Stimulated activated CD4-positive, alpha-beta T cell treated with anti-CD3 and anti-CD28 coated beads, TNF-alpha, amount 100 ng/mL, for 1 hour (primary cell): ENCODE measurements around the gene SOS1.

Experiments used
- DNase-seq, 3 donors: peaks; one replicate each; pipeline ENCODE4 v3.0.0-alpha.2; 2020; ENCODE audit warnings: low read depth in 3 of 3, low spot score in 1 of 3

Gene SOS1

DNA sequence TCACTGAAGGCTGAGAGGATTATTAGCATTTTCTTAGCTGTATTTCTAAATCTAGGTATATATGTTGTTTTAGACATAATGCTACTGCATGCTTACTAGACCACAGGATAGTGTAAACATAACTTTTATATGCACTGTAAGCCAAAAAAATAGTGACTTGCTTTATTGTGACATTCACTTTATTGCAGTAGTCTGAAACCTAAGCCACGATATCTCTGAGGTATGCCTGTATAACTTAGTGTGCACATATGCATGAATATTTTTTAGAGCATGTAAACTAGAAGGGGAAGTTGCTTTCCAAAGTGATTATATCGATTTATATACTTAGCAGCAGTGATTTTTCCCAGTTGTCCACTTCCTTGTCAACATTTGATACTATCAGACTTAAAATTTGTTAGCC is 81.8 kb downstream of the SOS1 start:
- DNase-seq: no peak

DNA sequence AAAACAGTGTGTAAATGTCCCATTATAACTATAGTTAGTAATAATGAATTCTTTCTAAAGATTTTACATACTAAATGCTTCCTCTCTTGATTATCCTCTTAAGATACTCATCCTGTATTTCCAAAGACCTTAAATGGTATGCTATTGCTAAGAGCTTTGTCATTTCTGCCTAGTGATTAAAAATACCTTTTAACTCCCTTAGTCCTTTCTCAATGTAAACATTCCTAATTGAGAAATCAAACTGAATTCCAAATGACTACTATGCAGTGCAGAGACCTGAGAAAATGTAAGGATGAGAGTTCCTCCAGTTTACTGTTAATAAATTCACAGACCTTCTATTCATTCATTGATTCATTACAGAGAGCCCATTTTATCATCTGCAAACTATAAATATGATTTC is 86.9 kb downstream of the SOS1 start:
- DNase-seq: no peak

DNA sequence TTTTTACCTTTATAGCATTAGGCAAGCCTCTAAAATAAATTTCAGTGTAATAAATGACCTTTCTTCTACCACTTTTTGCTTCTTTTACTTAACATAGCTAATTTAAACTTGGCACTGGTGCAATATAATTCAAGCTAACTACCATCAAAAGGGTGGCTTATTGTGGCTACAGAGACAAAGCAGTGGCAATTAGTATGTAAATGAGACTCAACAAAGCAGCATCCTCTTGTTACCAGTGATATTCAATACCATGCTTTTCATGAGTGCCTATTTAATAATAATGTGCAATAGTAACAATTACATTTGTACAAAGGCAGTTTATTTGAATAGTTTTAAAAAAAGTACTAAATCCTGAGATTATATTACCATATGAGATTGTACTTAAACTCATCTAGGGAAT is 93.4 kb downstream of the SOS1 start:
- DNase-seq: no peak

DNA sequence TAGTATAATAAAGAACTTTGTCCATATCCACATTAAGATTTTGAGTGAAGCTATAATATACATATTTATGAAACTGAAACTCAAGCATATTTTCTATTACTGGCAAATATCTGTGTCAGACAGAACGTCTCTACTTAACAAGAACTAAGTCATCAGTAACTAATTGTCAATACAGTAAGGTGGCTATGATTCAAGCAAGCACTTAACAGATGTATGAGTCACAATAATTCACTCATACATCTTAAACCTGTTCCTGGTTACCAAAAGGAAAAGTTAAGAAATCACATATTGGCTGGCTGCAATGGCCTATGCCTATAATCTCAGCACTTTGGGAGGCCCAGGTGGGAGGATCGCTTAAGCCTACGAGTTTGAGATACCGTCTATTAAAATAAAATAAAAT is 96.0 kb downstream of the SOS1 start:
- DNase-seq: no peak

DNA sequence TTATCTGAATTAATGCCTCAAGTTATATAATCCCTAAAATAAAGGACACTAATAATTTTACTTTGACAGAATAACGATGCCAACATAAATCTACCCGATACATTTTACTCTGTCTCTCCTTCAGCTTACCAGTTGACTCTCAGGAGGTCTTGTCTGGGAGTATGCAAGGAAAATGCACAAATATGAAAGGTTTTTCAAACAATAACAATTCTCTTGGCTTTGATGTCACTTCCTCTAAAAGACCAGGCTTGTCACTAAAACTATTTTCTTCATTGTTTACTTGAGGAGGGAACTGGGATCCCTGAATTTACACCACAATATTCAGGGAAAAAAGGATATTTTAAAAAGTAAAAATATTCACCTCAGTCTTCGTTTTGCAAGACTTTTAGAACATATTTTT is 97.2 kb downstream of the SOS1 start:
- no peak for DNase-seq

DNA sequence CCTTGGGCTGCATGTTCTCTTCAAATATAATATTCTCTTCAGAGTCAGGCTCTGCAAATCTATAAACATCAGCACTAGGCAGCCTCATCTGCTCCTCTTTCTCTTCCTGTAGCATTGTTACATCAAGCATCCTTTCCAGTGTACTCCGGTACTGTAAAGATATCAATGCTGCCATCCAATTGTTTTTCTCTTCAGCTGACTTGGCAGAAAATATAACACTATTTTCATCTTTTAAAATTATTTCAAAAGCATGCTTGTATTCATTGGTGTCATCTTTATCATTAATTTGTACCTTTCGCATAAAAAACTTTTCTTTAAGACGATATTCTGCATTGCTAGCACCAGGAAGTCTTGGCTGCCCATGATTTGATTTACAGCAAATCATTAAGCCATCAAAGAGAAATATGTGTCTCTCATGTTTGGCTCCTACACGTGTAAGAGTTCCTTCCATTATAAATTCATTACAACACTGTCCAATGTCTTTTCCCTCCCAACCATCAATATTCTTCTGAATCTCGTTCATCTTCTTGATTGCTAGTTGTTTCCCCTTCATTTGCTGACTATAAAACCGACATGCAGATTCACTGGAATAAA is 98.1 kb downstream of the SOS1 start:
- DNase-seq: no peak

DNA sequence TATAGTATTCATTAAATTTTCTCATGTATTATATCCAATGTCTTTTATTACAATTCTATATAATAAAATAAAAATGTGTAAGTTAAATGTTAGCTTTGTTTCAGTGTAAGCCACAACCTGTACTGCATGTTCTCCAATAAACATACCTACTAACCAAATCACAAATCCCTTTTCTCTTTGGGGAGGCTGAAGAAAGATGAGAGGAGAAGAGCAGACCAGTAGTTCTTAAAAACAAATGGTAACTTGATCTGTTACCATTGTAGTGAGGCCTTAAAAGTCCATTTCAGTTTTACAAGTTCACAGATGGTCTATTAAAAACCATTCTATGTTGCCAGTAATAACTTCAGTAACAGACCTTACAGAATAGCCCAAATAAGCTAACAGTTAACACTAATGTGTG is 100.5 kb downstream of the SOS1 start:
- no peak for DNase-seq

DNA sequence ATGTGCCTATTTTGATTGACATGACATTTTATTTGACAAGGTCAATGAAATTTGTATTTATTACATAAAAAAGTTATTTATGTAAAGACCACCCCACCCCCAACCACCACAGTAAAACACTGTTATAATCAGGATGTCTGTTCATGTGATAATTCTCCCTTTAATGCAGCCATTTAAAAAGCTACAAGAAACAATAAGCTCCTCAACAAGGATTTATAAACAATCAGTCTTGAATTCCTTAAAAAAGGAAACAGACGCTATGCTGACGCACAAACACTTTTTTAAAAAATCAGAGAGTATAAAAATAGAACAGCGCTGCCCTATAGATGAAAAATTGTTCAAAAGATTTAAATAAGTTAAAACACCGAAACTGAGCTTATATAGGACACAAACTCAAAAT is 102.2 kb downstream of the SOS1 start:
- DNase-seq: no peak

DNA sequence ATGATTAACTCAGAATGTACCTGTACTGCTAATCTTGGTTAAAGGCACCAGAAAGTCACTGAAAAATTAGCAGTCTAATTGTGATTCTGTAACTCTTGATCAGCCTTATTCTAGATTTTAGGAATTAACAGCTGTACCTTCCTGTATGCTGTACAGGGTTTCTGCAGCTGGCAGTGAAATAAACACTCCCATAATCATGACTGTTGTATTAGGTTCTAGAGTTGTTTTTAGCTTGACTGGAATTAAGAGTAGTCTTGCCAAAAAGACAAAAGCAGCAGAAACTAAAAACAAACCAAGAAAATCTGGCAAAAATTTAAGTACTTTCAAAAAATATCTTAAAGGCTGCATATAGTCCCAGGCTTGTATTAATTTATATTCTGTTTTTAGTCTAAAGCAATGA is 103.5 kb downstream of the SOS1 start:
- no peak for DNase-seq

DNA sequence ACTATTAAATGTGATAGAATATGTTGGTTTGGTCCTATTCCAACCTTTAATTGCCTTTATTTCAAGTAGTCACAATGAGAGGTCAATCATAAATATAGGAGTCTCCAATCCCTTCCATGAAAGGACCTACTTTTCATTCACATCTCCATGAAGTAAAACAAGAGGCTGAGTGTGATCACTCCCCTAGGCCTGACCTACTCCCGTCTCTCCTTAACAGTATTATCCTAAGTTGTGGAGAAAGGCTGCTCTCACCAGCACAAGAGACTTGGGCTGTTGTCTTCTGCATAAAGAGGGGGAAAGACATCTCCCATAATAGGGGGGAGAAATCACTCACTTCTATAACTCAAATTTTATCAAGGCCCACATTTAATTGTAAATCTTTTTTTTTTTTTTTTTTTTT is 105.4 kb downstream of the SOS1 start:
- DNase-seq: no peak

DNA sequence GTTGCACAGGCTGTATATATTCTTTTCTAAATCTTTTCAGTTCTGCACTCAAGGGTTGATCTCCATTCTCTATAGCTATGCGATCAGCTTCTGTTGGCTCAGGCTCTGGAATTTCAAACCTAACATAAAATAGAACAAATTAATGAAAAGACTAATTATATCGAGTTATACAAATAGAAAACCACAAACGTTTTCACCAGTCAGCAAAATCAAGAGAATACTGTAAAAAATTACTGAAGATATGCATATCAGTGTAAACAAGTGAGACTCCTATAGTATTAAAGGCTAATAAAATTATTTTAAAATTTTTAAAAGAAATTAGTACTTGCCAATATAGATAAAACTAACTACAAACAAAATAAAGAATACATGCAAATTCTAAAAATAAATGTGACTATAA is 107.0 kb downstream of the SOS1 start:
- DNase-seq: no peak

DNA sequence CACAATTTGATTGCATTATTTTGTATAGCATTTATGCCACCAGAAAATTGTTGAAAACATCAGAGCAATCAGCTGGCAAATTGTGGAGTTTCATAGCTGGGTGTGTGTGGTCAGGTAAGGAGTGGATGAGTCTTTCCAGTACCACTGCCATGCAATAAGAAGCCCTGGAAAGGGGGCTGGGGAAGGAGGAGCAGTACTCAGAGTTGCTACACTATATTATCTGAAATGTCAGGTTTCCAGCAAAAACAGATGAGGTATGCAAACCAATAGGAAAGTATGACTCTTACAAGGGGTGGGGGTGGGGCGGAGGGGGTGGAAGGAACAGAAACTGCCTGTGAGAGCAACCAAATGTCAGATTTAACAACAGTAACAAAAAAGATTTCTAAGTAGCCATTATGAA is 112.2 kb downstream of the SOS1 start:
- DNase-seq: no peak

DNA sequence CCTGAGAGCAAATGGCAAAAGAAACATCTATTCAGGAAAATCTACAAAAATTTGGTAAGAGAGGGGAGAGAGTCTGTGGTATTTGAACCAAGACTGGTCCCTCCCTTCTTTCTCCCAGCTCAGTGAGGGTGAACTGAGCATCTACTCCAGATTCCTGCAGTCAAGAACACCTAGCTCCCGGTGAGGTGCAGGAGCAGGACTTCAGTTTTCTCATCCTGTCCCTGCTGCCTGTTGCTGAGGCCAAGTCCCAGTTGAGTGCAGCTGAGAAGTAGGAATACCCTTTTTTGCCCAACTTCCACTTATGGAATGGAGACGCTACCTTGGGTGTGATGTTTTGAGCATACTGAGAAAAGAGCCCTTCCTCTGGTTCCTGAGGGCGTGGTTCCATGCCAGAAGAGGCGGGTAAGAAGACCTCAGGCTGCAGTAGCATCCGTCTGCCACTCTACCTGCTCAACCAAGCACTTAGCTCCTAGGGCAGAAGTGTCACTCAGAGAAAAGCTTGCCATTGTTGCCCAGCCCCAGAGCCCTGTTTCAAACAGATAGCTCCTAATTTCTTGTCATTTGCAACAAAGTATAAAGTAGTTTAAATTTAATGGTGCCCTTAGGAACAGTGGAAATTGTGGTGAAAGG is 112.9 kb downstream of the SOS1 start:
- no peak for DNase-seq

DNA sequence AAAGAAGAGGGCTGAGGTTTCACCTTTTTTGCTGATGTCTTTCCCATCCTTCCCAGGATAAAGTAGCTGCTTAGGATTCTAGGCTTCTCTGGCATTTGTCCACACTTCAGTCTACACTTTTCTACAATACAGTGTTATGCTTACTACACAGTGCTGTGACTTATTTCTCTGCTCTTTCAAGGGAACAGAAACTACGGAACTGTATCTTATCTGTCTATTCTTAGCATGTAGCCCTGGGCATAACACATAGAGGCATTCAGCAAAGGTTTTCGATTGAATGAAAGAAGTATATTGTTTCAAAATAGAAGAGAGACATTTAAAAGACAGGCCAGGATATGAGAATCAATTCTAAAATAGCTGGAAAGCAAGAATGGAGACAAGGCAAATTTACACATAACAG is 120.3 kb downstream of the SOS1 start:
- DNase-seq: no peak

DNA sequence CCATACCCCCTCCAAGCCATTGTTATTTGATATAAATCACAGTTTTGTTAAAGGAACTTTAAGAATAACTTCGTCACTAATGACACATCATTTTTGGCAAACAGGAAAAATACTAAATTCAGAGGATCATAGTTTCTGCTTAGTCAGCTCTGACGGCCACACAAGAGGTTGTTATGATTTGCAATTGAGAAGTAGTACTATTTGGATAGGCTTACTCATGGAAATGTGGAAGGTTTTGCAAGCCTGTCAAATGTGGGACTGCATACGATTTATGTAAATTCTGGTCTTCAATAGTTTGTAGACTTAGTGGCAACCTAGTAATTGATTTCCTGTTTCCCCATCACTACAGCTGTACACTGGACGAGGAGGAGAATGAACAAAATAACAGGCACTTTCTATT is 123.1 kb downstream of the SOS1 start:
- no peak for DNase-seq

DNA sequence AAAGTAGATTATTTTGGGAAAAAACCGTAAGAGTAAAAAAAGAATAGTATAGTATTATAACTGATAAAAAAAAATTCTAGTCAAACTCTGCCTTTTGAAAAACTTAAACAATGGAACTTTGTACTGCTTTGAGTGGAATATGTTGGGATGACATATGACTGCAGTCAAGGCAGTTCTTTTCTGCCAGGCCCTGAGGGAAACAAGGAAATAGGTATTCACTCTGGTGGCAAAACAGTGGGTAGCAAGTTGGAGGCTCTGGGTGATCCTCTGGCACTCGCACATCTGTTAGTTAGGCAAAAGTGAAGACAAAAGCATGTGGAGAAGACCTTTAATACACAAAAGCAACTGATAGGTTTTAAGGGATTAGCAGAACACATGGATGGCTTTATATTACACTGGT is 129.0 kb downstream of the SOS1 start:
- no peak for DNase-seq

DNA sequence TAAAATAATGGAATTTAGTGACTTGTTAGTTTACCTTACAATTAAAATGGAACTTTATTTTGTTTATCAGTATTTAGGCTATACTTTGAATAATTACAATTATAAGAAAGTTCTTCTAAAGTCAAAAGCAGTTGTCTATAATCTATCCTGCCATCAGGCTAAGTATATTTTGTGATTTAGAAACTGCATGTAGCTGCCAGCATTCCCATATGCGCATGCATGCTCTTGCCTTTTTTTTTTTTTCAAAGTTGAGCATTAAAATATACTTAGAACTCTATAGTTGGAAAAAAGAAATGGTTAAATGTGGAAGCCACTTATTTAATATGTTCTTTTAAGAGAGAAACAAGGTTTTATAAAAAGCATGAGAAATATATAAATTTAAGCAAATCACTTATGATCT is 132.1 kb downstream of the SOS1 start:
- DNase-seq: no peak

DNA sequence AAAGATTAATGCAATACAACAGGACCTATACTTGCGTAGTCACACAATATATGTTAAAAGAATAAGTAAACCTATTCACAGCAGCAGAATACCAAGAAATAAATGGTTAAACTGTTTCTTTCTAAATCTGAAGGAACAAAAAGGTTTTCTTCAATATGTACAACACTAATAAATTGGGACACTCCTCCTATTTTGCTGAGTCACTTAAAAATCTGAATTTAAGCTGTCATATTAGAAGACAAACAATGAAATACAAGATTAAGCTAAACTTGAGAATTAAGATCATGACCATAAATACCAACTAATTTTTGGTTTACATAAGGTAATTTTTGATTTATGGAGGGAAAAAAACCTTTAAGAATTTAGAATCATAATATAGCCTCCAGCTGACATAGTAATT is 138.4 kb downstream of the SOS1 start:
- DNase-seq: no peak

DNA sequence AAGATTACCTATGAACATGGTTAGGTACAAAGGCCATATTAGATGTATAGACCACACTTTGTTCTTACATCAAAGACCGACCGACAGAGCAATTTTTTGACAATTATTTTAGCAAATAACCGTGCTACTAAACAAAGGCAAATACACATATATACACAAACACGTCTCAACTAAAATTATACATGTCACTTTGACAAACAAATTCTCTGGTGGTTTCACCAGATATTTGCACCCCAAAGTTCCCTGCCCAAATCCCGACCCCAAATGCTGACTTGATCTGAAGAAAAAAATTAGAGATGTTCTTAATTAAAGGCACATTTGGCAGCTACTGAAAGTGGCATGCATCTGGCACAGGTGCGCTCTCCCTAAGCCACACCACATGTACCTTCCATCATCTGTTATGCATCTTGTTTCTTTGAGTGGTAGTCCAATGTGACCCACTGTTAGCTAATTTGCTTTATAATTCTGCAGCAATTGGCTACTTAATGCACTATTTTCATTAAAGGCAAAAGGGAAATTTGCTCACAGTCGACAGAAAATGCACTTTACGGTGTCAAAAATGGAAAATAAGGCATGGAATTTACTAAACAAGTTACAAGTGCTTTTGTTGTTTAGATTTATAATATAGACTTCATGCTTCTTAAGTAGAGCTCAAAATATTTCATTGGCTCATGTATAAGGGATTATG is 139.0 kb downstream of the SOS1 start:
- no peak for DNase-seq

DNA sequence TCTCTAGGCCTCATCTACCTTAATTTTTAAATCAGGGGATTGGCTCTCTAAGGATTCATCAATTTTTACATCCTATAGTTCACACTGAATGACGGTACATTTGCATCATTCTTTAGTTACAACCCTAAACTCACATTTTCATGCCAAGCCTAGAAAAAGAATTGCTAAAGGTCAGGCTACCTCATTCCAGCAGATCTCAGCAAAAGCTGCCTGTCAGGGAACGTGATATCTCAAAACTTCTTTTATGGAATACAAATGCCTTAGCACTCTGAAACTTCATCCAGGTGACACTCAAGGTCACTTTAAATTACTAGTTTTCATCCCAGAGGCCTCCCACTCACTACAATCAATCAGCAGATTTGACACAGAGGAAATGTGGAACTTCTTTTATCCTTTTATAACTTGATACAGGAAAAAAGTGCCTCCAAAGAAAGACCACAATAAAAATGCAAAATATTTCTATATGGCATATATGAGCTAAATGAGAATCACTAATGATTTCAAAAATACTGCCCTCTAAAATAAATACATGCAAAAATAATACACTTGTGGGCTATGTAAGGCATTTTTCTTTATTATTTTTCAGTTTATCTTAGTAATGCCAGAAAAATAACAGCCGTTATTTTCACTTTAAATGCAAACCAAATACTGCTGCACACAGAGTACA is 139.7 kb downstream of the SOS1 start:
- no peak for DNase-seq

DNA sequence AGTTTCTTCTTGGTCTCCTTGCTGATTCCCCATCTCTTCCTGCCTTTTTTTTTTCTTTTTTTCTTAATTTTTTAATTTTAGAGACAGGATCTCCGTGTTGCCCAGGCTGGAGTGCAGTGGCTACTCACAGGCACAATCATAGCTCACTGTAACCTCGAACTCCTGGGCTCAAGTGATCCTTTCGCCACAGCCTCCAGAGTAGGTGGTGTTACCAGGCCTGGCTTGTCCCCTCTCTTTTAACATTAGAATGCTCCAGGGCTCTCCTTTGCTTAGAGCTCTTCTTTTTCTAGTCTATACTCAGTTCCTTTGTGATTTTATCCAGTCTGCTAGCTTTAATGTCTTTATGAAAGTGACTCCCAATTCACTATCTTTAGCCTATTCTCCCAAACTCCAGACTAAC is 141.9 kb downstream of the SOS1 start:
- no peak for DNase-seq

DNA sequence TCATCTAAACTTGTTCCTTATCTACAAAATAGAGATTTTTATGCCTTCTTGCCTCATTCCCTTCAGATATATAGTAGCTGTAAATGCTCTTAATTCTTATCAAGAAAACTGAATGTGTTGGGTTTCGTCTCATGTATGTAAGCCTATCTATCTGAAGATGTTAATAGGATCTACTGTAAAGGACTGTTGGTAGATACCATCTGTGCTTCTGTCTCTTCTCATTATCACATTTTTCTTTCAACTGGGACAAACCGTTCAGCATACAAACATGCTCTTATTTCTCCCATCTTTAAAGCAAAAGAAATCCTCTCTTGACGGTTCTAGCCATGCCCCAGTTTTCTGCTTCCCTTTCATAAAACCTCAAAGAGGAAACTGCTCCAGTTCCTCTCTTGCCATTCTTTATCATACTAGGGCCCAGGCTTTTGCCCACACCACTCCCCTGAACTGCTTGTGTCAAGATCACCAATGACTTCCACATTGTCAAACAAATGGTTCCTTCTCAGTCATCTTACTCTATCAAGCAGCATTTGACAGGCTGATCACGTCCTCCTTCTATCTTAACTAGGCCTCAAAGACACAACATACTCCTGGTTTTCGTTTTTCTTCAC is 142.5 kb downstream of the SOS1 start:
- no peak for DNase-seq
